ENCODE data around the gene MKNK1. TPM values are rescaled to one million over a fixed set of nuclear protein-coding genes. Genes with fewer than 3 reads are reported as not detected.

MKNK1 gene
- total and polyA plus RNA-seq, 2 of the 8 experiments (the other 6 are each of a cell fraction or from before 2014, with no cell fraction given), result 13.9 to 21.5 TPM

DNA sequence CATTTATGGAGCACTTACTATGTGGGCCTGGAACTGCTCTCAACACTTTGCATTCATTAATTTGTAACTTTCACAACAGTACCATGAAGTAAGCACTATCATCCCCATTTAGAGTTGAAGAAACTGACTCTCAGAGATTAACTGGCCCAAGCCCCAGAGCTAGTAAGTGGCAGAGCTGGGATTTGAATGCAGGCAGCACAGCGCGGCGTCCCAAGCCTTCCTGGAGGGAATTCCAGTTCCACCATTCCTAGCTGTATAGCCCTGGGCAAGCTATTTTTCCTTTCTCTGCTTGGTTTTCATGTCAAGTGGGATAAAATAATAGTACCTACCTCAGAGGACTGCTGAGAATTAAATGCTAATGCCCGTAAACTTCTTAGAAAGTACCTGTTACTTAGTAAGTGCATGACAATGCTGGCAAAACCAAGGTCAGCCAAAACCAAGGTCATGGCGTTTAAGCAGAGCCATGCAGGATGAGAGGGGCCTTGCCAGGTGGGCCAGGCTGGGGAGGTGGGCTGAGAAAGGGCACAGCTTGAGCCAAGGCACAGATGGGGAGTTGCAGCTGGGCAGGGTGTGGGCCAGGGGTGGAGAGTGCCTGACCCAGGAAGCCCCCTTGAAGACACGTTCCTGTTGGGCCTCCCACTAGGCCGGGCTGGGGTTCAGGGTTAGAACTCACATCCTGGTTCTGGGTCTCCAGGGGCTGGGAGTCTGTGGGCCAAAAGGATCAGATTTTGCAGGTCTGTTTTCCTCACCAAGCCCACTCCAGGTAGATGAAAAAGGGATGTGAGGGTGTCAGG, 48.0 kb downstream of the MKNK1 start (continued):
- TF ChIP-seq, protein P1, sequence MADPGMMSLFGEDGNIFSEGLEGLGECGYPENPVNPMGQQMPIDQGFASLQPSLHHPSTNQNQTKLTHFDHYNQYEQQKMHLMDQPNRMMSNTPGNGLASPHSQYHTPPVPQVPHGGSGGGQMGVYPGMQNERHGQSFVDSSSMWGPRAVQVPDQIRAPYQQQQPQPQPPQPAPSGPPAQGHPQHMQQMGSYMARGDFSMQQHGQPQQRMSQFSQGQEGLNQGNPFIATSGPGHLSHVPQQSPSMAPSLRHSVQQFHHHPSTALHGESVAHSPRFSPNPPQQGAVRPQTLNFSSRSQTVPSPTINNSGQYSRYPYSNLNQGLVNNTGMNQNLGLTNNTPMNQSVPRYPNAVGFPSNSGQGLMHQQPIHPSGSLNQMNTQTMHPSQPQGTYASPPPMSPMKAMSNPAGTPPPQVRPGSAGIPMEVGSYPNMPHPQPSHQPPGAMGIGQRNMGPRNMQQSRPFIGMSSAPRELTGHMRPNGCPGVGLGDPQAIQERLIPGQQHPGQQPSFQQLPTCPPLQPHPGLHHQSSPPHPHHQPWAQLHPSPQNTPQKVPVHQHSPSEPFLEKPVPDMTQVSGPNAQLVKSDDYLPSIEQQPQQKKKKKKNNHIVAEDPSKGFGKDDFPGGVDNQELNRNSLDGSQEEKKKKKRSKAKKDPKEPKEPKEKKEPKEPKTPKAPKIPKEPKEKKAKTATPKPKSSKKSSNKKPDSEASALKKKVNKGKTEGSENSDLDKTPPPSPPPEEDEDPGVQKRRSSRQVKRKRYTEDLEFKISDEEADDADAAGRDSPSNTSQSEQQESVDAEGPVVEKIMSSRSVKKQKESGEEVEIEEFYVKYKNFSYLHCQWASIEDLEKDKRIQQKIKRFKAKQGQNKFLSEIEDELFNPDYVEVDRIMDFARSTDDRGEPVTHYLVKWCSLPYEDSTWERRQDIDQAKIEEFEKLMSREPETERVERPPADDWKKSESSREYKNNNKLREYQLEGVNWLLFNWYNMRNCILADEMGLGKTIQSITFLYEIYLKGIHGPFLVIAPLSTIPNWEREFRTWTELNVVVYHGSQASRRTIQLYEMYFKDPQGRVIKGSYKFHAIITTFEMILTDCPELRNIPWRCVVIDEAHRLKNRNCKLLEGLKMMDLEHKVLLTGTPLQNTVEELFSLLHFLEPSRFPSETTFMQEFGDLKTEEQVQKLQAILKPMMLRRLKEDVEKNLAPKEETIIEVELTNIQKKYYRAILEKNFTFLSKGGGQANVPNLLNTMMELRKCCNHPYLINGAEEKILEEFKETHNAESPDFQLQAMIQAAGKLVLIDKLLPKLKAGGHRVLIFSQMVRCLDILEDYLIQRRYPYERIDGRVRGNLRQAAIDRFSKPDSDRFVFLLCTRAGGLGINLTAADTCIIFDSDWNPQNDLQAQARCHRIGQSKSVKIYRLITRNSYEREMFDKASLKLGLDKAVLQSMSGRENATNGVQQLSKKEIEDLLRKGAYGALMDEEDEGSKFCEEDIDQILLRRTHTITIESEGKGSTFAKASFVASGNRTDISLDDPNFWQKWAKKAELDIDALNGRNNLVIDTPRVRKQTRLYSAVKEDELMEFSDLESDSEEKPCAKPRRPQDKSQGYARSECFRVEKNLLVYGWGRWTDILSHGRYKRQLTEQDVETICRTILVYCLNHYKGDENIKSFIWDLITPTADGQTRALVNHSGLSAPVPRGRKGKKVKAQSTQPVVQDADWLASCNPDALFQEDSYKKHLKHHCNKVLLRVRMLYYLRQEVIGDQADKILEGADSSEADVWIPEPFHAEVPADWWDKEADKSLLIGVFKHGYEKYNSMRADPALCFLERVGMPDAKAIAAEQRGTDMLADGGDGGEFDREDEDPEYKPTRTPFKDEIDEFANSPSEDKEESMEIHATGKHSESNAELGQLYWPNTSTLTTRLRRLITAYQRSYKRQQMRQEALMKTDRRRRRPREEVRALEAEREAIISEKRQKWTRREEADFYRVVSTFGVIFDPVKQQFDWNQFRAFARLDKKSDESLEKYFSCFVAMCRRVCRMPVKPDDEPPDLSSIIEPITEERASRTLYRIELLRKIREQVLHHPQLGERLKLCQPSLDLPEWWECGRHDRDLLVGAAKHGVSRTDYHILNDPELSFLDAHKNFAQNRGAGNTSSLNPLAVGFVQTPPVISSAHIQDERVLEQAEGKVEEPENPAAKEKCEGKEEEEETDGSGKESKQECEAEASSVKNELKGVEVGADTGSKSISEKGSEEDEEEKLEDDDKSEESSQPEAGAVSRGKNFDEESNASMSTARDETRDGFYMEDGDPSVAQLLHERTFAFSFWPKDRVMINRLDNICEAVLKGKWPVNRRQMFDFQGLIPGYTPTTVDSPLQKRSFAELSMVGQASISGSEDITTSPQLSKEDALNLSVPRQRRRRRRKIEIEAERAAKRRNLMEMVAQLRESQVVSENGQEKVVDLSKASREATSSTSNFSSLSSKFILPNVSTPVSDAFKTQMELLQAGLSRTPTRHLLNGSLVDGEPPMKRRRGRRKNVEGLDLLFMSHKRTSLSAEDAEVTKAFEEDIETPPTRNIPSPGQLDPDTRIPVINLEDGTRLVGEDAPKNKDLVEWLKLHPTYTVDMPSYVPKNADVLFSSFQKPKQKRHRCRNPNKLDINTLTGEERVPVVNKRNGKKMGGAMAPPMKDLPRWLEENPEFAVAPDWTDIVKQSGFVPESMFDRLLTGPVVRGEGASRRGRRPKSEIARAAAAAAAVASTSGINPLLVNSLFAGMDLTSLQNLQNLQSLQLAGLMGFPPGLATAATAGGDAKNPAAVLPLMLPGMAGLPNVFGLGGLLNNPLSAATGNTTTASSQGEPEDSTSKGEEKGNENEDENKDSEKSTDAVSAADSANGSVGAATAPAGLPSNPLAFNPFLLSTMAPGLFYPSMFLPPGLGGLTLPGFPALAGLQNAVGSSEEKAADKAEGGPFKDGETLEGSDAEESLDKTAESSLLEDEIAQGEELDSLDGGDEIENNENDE (IDR thresholded peaks at IDR 0.05; ENCODE audit: insufficient replicate concordance, low read length), result no peak

All from H1 (cell line).